ENCODE results near the gene RAB28.

GRCh38 chr4:13481569-13481968 lies 2.6 kb downstream of the RAB28 start:
- TF ChIP-seq, protein P1, sequence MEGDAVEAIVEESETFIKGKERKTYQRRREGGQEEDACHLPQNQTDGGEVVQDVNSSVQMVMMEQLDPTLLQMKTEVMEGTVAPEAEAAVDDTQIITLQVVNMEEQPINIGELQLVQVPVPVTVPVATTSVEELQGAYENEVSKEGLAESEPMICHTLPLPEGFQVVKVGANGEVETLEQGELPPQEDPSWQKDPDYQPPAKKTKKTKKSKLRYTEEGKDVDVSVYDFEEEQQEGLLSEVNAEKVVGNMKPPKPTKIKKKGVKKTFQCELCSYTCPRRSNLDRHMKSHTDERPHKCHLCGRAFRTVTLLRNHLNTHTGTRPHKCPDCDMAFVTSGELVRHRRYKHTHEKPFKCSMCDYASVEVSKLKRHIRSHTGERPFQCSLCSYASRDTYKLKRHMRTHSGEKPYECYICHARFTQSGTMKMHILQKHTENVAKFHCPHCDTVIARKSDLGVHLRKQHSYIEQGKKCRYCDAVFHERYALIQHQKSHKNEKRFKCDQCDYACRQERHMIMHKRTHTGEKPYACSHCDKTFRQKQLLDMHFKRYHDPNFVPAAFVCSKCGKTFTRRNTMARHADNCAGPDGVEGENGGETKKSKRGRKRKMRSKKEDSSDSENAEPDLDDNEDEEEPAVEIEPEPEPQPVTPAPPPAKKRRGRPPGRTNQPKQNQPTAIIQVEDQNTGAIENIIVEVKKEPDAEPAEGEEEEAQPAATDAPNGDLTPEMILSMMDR (IDR thresholded peaks at IDR 0.05 in 4 of 5, conservative IDR thresholded peaks at IDR 0.05 in 1 of 5): no peak
- no peak for TF ChIP-seq POLR2A (IDR thresholded peaks at IDR 0.05)

Measured in gastrocnemius medialis (tissue), 4 donors.